Measurements from ENCODE around the gene MORN4.

Gene MORN4

DNA sequence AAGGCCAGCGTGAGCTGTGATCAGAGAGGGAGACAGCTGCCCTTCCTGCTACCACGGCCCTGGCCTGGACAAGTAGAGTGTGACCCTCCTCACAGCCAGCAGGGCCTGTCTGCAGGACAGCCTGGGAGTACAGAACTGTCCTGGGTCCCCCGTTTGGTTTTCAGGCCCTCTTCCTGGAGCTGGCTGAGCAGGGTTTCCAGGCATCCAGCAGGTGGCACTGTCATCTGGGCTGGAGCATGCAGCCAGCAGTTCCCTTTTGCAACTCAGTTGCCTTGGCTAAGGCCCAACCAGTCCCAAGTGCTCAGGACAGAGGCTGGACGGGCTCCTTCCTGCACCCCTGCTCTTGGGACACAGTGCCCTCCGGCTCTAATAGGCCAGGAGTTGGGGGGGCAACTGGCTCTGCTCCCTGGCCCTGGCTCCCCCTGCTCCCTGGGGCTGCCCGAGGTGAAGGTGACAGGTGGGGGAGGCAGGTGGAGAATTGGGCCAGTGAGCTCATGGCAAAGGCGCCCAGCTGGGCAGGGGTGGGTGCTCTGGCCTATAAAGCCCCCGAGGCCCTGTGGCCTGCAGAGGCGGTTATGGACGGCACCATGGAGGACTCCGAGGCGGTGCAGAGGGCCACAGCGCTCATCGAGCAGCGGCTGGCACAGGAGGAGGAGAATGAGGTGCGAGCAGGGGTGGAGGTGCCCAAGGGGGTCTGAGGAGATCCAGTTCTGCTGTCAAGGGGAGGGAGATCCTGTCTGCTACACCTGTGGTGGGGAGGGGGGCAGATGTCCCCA is 60.9 kb downstream of the MORN4 start, which contains the start of gene ANKRD2:
ANKRD2 (plus strand) TSS at position 566 of the 776 bp plus-strand sequence; CDS start at position 576, 10 bp downstream.
- DNase-seq: peak; percentile 64 to 68

DNA sequence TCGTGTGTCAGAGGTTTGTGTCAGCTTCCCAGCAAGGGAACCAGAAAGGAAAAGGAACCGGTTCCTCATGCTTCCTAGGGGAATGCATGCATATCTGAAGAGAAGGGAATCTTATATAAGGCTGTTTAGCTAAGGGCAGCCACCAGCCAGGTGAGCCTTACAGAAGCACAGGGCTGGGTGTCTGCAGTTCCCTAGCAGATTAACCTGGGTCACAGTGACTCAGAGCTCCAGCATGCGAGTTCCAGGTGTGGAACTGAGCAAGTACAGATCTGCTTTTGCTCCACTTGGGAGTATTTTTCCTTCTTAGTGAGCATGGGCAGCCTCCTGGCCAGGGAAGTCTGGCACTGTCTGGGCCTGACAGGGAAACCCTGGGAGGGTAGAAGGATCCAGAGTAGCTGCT is 61.7 kb downstream of the MORN4 start:
- DNase-seq: no peak

DNA sequence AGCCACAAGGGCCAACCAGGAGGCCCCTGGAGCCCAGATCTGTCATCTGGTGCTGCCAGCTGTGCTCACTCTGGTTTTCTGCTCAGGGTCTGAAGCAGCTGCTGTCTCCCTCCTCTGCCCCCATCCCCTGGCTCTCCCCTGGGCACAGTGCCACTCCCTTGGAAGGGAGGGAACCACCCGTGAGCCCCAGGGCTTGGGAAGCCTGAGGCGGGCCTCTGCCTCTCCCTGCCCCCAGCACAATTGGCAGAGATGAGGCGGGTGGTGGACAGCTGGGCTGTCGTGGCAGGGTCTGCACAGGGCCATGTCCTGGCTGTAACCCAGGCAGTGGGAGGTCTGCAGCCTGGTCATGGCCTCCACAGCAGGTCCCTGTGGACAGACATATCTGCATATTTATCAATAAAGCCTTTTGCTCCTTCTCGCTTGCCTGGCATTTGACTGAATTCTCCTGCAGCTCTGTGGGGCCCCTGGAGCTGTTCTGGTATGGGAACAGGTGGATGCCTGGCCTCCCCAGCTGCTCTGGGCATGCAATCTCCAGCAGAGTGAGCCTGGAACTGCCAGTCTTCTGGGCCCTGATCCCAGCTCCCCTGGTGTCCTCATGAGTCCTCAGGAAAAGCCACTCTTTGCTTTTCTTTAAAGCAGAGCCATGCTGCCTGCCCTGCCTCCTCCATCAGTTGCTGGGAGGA is 62.4 kb downstream of the MORN4 start:
- DNase-seq: no peak

DNA sequence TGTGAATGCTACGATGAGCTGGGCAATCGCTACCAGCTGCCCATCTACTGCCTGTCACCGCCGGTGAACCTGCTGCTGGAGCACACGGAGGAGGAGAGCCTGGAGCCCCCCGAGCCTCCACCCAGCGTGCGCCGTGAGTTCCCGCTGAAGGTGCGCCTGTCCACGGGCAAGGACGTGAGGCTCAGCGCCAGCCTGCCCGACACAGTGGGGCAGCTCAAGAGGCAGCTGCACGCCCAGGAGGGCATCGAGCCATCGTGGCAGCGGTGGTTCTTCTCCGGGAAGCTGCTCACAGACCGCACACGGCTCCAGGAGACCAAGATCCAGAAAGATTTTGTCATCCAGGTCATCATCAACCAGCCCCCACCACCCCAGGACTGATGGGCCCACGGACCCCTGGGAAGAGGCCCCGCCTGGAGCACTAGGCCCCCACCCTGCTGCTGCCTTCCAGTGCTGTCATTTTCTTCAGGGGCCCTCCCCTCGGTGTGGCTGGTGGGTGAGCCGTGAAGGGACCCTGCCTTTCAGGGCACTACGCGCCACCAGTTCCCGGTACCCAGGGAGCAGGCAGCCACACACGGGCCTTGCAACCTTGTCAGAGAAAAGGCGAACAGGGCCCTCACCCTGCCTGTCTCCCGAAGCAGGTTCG is 63.0 kb downstream of the MORN4 start:
- no peak for DNase-seq

DNA sequence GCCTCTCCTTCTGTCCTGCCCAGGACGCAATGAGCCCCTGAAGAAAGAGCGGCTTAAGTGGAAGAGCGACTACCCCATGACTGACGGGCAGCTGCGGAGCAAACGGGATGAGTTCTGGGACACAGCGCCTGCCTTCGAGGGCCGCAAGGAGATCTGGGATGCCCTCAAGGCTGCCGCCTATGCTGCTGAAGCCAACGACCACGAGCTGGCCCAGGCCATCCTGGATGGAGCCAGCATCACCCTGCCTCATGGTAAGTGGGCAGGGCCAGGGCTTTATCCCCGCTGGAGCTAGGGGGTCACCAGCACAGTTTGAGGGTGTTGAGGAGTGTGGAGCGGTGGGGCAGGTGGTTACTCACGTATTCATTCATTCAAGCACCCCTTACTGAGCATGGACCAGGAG is 65.4 kb downstream of the MORN4 start:
- no peak for DNase-seq

DNA sequence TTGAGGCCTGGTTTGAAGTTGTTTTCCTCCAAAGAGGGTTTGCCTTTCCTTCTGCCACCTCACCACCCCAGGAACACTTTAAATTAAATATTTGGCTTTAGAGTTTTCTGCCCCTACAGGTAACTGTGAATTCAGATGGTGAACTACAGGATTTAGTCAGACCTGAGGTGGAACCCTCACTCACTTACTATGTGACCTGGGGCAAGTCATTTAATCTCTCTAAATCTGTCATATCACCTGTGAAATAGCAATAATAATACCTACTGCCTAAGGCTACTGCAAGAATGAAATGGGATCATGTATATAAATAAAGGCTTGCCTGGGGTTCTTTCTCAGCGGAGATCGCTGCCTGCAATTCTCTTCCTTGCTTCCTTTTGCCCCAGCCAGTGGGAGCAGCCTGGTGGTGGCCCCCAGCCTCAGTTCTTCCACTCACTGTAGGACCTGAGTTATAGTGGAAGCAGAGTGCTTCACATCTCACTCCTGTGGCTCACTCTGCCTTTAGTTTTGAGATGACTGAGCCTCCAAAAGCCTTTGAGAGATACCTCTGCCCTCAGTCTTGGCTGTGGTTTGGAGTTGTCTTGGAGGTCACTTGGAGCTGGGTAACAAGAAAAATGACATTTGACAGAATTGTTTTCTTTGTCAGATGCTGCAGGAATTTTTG is 66.8 kb downstream of the MORN4 start:
- DNase-seq: no peak

DNA sequence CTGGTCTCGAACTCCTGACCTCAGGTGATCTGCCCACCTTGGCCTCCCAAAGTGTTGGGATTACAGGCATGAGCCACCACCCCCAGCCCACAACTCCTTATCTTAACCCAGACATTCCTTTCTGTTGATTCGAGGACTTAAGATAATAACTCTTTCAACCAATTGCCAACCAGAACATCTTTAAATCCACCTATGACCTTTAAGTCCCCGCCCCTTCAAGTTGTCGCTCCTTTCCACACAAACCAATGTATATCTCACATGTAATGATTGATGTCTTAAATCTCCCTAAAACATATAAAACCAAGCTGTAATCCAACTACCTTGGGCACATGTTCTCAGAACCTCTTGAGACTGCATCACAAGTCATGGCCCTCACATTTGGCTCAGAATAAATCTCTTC is 68.5 kb downstream of the MORN4 start:
- no peak for DNase-seq
